HL-60 (cell line): Measurements from ENCODE around the gene CTDP1.

Source experiments
- DNase-seq, 2 experiments: peaks; one replicate each; pipeline ENCODE4 v3.0.0-alpha.2; 2010 to 2020; ENCODE audit warnings: low read depth in 1 of 2, low spot score in 1 of 2
- H3K27ac ChIP-seq: fragments of 250-450 bp; sonication (Bioruptor Pico); replicated peaks from 2 replicates; pipeline ENCODE4 v1.5.1; 2020; ENCODE audit warnings: mild to moderate bottlenecking, moderate library complexity
- H3K27me3 ChIP-seq: fragments of 250-450 bp; sonication (Bioruptor Pico); 2 replicates; pipeline ENCODE4 v1.5.1; 2021; ENCODE audit warnings: mild to moderate bottlenecking, moderate library complexity; ENCODE audit not compliant: insufficient read depth, poor library complexity, severe bottlenecking
- H3K4me3 ChIP-seq: replicated peaks from 2 replicates; pipeline ENCODE4 v1.5.1; 2011; ENCODE audit warnings: mild to moderate bottlenecking, control low read depth, low read length; ENCODE audit not compliant: insufficient read depth
- CTCF ChIP-seq: IDR thresholded peaks from one replicate; pipeline ENCODE4 v1.5.1; 2011; ENCODE audit warnings: low read length, control low read depth, inconsistent platforms; ENCODE audit not compliant: insufficient read depth
- GABPA ChIP-seq: IDR thresholded peaks from 2 replicates; pipeline ENCODE4 v1.6.1; 2012; ENCODE audit warnings: low read depth
- POLR2AphosphoS5 ChIP-seq: IDR thresholded peaks from 2 replicates; pipeline ENCODE4 v1.6.1; 2012; ENCODE audit warnings: low read depth
- SPI1 ChIP-seq: IDR thresholded peaks from 2 replicates; pipeline ENCODE4 v1.6.1; 2012; ENCODE audit warnings: low read depth, mild to moderate bottlenecking, borderline replicate concordance
- TF ChIP-seq, protein P1 (sequence below): IDR thresholded peaks from 2 replicates; pipeline ENCODE4 v1.6.1; 2012; ENCODE audit warnings: low read depth; ENCODE audit not compliant: insufficient replicate concordance

CTDP1 gene

DNA sequence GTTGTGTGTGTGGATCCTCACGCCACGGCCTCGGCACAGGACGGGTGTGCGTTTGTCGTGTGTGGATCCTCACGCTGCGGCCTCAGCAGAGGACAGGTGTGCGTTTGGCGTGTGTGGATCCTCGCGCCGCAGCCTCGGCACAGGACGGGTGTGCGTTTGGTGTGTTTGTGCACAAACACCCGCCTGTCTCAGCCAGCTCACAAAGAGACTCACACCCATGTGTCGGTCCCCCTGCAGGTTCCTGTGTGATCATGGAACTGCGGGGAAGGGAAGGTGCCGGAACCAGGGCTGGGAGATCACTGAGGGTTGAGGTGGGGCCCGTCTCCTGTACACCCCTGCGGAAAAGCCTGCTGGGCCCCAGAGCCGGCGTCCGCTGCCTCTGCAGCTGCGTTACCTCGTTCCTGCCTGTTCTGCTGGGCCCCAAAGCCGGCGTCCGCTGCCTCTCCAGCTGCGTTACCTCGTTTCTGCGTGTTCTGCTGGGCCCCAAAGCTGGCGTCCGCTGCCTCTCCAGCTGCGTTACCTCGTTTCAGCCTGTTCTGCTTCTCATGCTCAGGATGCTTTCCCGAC, 53.6 kb downstream of the CTDP1 start:
- no peak overlapping the region for H3K4me3 ChIP-seq
- no peak for TF ChIP-seq GABPA
- TF ChIP-seq, protein P1, sequence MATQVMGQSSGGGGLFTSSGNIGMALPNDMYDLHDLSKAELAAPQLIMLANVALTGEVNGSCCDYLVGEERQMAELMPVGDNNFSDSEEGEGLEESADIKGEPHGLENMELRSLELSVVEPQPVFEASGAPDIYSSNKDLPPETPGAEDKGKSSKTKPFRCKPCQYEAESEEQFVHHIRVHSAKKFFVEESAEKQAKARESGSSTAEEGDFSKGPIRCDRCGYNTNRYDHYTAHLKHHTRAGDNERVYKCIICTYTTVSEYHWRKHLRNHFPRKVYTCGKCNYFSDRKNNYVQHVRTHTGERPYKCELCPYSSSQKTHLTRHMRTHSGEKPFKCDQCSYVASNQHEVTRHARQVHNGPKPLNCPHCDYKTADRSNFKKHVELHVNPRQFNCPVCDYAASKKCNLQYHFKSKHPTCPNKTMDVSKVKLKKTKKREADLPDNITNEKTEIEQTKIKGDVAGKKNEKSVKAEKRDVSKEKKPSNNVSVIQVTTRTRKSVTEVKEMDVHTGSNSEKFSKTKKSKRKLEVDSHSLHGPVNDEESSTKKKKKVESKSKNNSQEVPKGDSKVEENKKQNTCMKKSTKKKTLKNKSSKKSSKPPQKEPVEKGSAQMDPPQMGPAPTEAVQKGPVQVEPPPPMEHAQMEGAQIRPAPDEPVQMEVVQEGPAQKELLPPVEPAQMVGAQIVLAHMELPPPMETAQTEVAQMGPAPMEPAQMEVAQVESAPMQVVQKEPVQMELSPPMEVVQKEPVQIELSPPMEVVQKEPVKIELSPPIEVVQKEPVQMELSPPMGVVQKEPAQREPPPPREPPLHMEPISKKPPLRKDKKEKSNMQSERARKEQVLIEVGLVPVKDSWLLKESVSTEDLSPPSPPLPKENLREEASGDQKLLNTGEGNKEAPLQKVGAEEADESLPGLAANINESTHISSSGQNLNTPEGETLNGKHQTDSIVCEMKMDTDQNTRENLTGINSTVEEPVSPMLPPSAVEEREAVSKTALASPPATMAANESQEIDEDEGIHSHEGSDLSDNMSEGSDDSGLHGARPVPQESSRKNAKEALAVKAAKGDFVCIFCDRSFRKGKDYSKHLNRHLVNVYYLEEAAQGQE = no peak
- TF ChIP-seq SPI1 = no peak
- H3K27me3 ChIP-seq = no peaks in the 10 kb centered on the region
- no peak for DNase-seq
- H3K27ac ChIP-seq = no peak overlapping the region

DNA sequence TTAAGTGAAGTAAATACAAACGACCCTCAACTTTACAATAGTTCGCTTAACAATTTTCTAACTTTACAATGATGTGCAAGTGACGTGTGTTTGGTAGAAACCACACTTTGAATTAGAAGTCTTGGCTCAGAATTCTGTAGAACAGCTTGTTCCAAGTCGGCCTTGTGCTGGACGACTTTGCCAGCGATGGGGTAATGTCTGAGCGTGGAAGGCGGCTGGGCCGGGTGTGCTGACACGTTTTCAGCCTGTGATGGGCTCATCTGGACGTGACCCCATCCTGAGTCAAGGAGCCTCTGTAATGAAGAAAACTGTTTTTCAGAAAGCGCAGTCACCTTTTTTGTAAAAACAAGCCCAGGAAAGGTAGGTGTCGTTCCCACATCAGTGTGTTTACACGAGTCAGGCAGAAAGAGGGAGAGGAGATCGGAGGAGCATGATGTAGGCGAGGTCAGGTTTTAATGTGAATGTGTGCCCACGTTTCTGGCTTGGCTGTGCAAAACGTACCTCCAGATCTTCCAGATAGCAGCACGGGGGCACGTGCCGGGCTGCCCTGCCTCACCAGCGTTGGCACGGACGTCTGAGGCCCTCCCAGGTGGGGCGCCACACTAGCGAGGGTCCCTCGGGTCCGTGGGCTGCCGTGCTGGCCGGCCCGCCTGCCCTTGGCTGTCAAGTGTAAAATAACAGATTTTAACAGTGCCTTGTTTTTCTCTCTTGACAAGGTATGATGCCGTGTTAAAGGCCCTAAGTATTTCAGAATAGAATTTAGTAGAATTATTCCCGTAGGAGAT, 54.6 kb downstream of the CTDP1 start:
- TF ChIP-seq GABPA (no peak), SPI1 (no peak), POLR2AphosphoS5 (no peak), CTCF (no peak)
- TF ChIP-seq, protein P1 = no peak
- H3K27me3 ChIP-seq = no peaks in the 10 kb centered on the region
- DNase-seq = no peak

GRCh38 chr18:79735071-79735980, 55.7 kb downstream of the CTDP1 start:
- no peak overlapping the region for H3K27ac ChIP-seq
- TF ChIP-seq GABPA (no peak), SPI1 (no peak), CTCF (no peak), POLR2AphosphoS5 (no peak)
- TF ChIP-seq, protein P1 = no peak
- DNase-seq = no peak

More for the DNA sequence above, 54.6 kb downstream of the CTDP1 start:
- Histone ChIP-seq H3K27ac (no peak overlapping the region), H3K4me3 (no peak overlapping the region)

More at GRCh38 chr18:79735071-79735980, 55.7 kb downstream of the CTDP1 start:
- Histone ChIP-seq H3K4me3 (no peak overlapping the region), H3K27me3 (no peaks in the 10 kb centered on the region)
